ENCODE data around the gene NXN.

DNA sequence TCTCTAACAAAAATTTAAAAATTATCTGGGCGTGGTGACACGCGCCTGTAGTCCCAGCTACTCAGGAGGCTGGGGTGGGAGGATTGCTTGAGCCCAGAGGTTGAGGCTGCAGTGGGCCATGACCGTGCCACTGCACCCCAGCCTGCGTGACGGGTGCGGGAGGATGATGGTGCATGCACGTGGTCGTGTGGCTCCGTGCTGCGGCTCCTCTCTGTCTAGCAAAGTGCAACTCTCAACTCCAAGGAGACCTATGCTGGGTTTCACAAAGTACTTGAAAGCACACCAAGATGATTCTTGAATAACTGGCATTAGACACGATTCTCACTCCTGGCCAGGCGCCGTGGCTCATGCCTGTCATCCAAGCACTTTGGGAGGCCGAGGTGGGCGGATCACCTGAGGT lies 25.8 kb downstream of the NXN start:
- TF ChIP-seq, protein P1, sequence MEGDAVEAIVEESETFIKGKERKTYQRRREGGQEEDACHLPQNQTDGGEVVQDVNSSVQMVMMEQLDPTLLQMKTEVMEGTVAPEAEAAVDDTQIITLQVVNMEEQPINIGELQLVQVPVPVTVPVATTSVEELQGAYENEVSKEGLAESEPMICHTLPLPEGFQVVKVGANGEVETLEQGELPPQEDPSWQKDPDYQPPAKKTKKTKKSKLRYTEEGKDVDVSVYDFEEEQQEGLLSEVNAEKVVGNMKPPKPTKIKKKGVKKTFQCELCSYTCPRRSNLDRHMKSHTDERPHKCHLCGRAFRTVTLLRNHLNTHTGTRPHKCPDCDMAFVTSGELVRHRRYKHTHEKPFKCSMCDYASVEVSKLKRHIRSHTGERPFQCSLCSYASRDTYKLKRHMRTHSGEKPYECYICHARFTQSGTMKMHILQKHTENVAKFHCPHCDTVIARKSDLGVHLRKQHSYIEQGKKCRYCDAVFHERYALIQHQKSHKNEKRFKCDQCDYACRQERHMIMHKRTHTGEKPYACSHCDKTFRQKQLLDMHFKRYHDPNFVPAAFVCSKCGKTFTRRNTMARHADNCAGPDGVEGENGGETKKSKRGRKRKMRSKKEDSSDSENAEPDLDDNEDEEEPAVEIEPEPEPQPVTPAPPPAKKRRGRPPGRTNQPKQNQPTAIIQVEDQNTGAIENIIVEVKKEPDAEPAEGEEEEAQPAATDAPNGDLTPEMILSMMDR (IDR thresholded peaks at IDR 0.05): no peak
- no peak for TF ChIP-seq POLR2AphosphoS5 (IDR thresholded peaks at IDR 0.05)
